Prostate gland (tissue), 2 donors: ENCODE results near the gene RIPOR2. TPM values are rescaled to one million over a fixed set of nuclear protein-coding genes. Genes with fewer than 3 reads are reported as not detected.
A peak's percentile ranks its signal among the peaks of the same experiment; 100 is the strongest.

Experiments
- DNase-seq: peaks from one replicate; pipeline ENCODE4 v3.0.0-alpha.2; 2019; ENCODE audit warnings: low spot score
- H3K27ac ChIP-seq, 2 donors: fragments of 200-600 bp; sonication (generic); 2 replicates each; pipeline ENCODE4 v1.5.1; 2017 to 2019
- H3K27me3 ChIP-seq: fragments of 200-600 bp; sonication (generic); replicated peaks from 2 replicates; pipeline ENCODE4 v1.5.1; 2019; ENCODE audit not compliant: insufficient read depth
- H3K36me3 ChIP-seq, 2 donors: fragments of 200-600 bp; sonication (generic); 1 replicate in 1 of 2; 2 replicates in 1 of 2; pipeline versions ENCODE4 v1.5.1 to v1.8.1; 2017 to 2019
- H3K4me1 ChIP-seq: fragments of 200-600 bp; sonication (generic); replicated peaks from 2 replicates; pipeline ENCODE4 v1.5.1; 2019
- H3K4me3 ChIP-seq, 2 donors: fragments of 200-600 bp; sonication (generic); 2 replicates each; pipeline ENCODE4 v1.5.1; 2017 to 2019
- H3K9me3 ChIP-seq: fragments of 200-600 bp; sonication (generic); 2 replicates; pipeline ENCODE4 v1.5.1; 2017
- POLR2A ChIP-seq: fragments of 450-650 bp; IDR thresholded peaks from one replicate; pipeline ENCODE4 v1.6.1; 2016; ENCODE audit warnings: antibody characterized with exemption, mild to moderate bottlenecking
- POLR2AphosphoS5 ChIP-seq: sonication (generic); formaldehyde crosslinking; IDR thresholded peaks from one replicate; pipeline ENCODE4 v1.6.1; 2017; ENCODE audit warnings: antibody characterized with exemption
- WGBS: methylation state at CpG from one replicate; pipeline ENCODE4 v1.1.5; 2018; 5-methylcytosine and 5-hydroxymethylcytosine counted together
- intact Hi-C: fragments of 100-400 bp; cut with DNase I; formaldehyde crosslinking; loops from one replicate; pipeline ENCODE4 v1.14.2; 2022
- total RNA-seq, 2 donors: library from RNA; depleted of rRNA; stranded (reverse); fragments of >200 nt; gene quantifications; one replicate each; pipeline ENCODE4 v1.1.0, GENCODE V29; 2016
- TF ChIP-seq, protein P1 (sequence below), 4 experiments: fragments of 200-600 bp in 2 of 4; fragments of 450-650 bp in 2 of 4; sonication (generic) in 2 of 4; IDR thresholded peaks; 1 replicate in 3 of 4; 2 replicates in 1 of 4; pipeline ENCODE4 v1.5.1; 2016 to 2019; ENCODE audit warnings: antibody characterized with exemption in 4 of 4, mild to moderate bottlenecking in 2 of 4, moderate library complexity in 2 of 4

RIPOR2 gene
- total RNA-seq, 2 donors from 2014 or later: 16.1 to 23.7 TPM

DNA sequence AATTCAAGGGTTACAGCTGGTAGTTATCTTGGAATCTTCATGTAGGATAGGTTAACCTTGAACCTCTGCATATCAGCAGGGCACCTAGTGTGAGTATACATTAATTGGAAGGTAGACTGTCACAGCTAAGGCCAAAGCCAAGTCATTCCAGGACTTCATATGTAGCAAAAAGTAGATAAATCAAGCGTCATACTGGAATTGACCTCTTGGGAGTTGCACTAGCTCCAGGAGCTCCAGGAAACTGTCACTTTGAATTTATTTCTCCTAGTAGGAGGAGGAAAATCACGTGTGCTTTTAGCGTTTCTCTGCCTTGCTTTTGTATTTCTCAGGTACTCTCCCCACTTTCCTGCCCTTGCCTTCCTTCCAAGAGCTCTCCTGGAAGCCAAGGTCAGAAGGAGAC, 30.3 kb downstream of the RIPOR2 start:
- Histone ChIP-seq H3K9me3 (no peaks in the 10 kb centered on the region), H3K27me3 (no peaks in the 10 kb centered on the region), H3K36me3 (no peaks in the 10 kb centered on the region), H3K4me1 (no peaks in the 10 kb centered on the region), H3K27ac (peak overlapping the region in 1 of 2 donors; percentile 14), H3K4me3 (no peak overlapping the region)
- intact Hi-C loops: no loop called here
- no peak for DNase-seq
- no peak for TF ChIP-seq POLR2AphosphoS5
- 28% methylated on average over 3 of the region's 3 CpGs for WGBS

DNA sequence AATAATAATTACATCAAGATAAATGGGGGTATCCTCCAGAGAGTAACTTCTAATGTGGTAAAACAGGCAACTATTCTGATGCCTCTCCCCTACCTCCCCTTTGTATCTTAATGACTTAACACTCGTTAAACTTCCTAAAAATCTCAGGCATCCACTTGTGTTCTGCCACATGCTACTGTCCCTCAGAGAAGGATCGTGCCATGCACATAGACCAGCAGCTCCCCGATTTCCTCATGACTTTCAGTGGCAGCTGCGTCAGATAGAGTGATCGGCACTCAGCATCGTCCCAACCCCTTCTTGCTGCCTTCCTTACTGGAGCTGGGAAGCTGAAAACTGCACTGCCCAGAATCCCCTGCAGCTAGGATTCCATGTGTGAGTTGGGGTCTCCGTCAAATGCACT, 32.1 kb downstream of the RIPOR2 start:
- no peak overlapping the region for H3K27ac ChIP-seq
- H3K27me3 ChIP-seq: no peaks in the 10 kb centered on the region
- intact Hi-C loops: no loop called here
- TF ChIP-seq, protein P1, sequence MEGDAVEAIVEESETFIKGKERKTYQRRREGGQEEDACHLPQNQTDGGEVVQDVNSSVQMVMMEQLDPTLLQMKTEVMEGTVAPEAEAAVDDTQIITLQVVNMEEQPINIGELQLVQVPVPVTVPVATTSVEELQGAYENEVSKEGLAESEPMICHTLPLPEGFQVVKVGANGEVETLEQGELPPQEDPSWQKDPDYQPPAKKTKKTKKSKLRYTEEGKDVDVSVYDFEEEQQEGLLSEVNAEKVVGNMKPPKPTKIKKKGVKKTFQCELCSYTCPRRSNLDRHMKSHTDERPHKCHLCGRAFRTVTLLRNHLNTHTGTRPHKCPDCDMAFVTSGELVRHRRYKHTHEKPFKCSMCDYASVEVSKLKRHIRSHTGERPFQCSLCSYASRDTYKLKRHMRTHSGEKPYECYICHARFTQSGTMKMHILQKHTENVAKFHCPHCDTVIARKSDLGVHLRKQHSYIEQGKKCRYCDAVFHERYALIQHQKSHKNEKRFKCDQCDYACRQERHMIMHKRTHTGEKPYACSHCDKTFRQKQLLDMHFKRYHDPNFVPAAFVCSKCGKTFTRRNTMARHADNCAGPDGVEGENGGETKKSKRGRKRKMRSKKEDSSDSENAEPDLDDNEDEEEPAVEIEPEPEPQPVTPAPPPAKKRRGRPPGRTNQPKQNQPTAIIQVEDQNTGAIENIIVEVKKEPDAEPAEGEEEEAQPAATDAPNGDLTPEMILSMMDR (IDR thresholded peaks at IDR 0.05): no peak
- TF ChIP-seq POLR2A (no peak), POLR2AphosphoS5 (no peak)
- whole genome bisulfite sequencing: 96% methylated on average over 7 of the region's 7 CpGs
- DNase-seq: no peak
- no peak overlapping the region for H3K4me3 ChIP-seq
- no peaks in the 10 kb centered on the region for H3K36me3 ChIP-seq
- no peaks in the 10 kb centered on the region for H3K4me1 ChIP-seq
- H3K9me3 ChIP-seq: no peaks in the 10 kb centered on the region

DNA sequence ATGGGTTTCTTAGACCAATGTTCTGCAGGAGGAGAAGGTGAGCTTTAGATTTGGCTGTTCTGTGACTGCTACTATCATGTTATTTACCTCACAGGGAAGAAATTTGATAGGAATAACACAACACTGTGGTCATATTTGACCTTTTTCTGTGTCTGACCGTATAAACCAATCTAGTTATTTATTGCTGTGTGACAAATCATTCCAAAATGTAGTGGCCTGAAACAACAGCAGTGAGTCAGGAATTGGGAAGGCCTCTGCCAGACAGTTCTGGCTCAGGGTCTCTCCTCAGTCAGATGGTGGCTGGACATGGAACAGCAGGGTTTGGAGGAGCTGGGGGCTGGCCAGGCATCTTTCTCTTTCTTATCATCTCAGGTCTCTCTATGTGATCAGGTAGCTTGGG, 33.0 kb downstream of the RIPOR2 start:
- intact Hi-C loops: no loop called here
- Histone ChIP-seq H3K9me3 (no peaks in the 10 kb centered on the region), H3K27me3 (no peaks in the 10 kb centered on the region), H3K4me3 (no peak overlapping the region), H3K36me3 (no peaks in the 10 kb centered on the region), H3K27ac (no peak overlapping the region), H3K4me1 (no peaks in the 10 kb centered on the region)
- 67% methylated on average over 1 of the region's 1 CpG for WGBS
- TF ChIP-seq POLR2A (no peak), POLR2AphosphoS5 (no peak)
- no peak for DNase-seq

DNA sequence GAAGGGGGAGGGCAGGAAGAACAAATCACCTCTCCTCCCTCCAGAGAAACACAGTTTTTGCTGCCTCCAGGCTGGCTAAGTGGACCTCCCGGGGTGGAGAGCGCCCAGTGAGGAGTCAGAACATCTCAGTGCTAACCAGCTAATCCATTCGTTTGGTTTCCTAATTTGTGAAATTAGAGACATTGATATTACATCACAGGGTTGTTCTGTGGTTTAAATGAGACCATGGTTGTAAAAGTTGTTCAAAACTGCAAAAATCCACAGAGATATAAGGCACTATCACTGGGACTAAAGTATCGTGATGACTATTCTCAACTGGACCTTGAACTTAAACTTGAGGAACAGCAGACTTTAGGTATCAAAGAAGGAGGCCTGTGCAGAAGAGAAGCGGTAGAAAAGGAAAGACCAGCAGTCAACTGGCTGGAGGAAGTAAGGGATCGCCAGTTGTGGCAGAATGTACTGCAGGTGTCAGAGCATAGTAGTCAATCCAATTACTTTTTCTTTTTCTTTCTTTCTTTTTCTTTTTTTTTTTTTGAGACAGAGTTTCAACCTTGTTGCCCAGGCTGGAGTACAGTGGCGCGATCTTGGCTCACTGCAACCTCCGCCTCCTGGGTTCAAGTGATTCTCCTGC, 33.9 kb downstream of the RIPOR2 start:
- no peak for DNase-seq
- peak overlapping the region; percentile 11 to 31 for H3K27ac ChIP-seq
- no peaks in the 10 kb centered on the region for H3K9me3 ChIP-seq
- no peak for TF ChIP-seq POLR2AphosphoS5
- no peak for TF ChIP-seq POLR2A
- TF ChIP-seq, protein P1 (IDR thresholded peaks at IDR 0.05): no peak
- intact Hi-C loops: no loop called here
- WGBS: 91% methylated on average over 9 of the region's 9 CpGs
- no peaks in the 10 kb centered on the region for H3K4me1 ChIP-seq
- H3K27me3 ChIP-seq: no peaks in the 10 kb centered on the region
- no peak overlapping the region for H3K4me3 ChIP-seq
- H3K36me3 ChIP-seq: no peaks in the 10 kb centered on the region

DNA sequence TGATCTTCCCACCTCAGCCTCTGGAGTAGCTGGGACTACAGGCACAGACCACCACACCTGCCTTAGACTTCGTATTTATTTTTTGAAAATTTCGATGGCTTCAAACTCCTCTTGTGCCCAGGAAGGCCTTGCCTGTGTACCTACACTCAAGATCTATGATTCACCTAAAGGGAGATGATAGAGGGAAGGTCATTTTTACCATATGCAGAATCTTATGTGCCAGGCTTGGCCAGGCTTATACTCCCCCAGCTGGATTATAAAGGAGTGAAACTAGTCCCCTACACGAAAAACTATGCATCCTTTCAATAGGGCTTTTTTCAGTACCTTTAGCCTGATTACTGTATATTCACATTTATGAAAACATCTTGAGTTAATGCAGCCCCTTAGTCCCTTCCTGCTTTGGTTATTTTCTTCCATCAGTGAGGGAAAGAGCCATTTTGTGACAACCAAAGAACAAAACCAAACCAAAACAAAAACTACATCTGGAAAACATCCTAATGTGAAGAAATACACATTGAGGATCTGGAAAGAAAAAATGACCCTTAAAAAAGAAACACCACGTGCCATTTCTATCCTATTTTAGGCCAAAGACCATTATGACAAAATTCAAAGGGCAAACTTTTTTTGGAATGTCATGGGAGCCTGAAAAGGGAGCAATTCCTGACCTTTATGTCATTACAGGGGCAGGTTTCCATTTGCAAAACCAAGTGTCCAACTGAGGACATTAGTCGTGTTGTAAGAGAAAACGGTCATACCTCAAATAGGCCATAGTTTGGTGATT, 34.7 kb downstream of the RIPOR2 start:
- H3K27me3 ChIP-seq: no peaks in the 10 kb centered on the region
- no peaks in the 10 kb centered on the region for H3K9me3 ChIP-seq
- H3K27ac ChIP-seq: peak overlapping the region; percentile 11 to 31
- H3K4me3 ChIP-seq: no peak overlapping the region
- intact Hi-C loops: no loop called here
- no peak for DNase-seq
- 82% methylated on average over 6 of the region's 6 CpGs for WGBS
- no peaks in the 10 kb centered on the region for H3K4me1 ChIP-seq
- no peaks in the 10 kb centered on the region for H3K36me3 ChIP-seq
- no peak for TF ChIP-seq POLR2AphosphoS5
- TF ChIP-seq, protein P1 (IDR thresholded peaks at IDR 0.05): no peak
- TF ChIP-seq POLR2A: no peak

DNA sequence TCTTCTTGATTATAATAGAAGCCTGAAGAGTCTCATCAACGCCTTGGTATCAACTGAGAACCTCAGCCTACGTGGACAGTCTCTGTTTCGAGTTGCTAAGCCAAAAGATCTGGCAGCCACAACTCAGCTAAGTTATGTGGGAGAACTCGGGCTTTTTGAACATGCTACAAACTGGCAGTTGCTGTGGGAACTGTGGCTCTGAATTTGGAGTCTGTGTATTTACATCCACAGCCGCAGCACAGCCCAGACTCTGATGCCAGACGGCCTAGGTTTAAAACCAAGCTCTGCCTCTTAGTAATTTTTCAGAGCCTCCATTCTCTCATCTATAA, 35.8 kb downstream of the RIPOR2 start:
- H3K4me1 ChIP-seq: no peaks in the 10 kb centered on the region
- no peaks in the 10 kb centered on the region for H3K9me3 ChIP-seq
- H3K4me3 ChIP-seq: no peak overlapping the region
- WGBS: 63% methylated on average over 6 of the region's 6 CpGs
- no peak for DNase-seq
- intact Hi-C loops: no loop called here
- H3K27me3 ChIP-seq: no peaks in the 10 kb centered on the region
- no peak overlapping the region for H3K27ac ChIP-seq
- TF ChIP-seq, protein P1 (IDR thresholded peaks at IDR 0.05): no peak
- no peak for TF ChIP-seq POLR2A
- TF ChIP-seq POLR2AphosphoS5: no peak
- H3K36me3 ChIP-seq: no peaks in the 10 kb centered on the region
